K562 (cell line): ENCODE data around the gene GNG7. TPM values are rescaled to one million over a fixed set of nuclear protein-coding genes. Genes with fewer than 3 reads are reported as not detected.

Source experiments
- ATF6 ChIP-seq: sonication (generic); formaldehyde crosslinking; IDR thresholded peaks from 2 replicates; pipeline ENCODE4 v1.4.0; 2020; ENCODE audit warnings: mild to moderate bottlenecking, missing genetic modification reagents
- BRD4 ChIP-seq: fragments of 200-600 bp; sonication (generic); IDR thresholded peaks from 2 replicates; pipeline ENCODE4 v1.6.1; 2017; ENCODE audit warnings: inconsistent platforms
- GABPB2 ChIP-seq: fragments of 250-450 bp; sonication (Bioruptor Pico); conservative IDR thresholded peaks from 2 replicates; pipeline ENCODE4 v1.5.1; 2021; ENCODE audit warnings: mild to moderate bottlenecking
- HDAC2 ChIP-seq: fragments of 450-650 bp; IDR thresholded peaks from 2 replicates; pipeline ENCODE4 v1.6.1; 2016; ENCODE audit warnings: mild to moderate bottlenecking
- HIVEP1 ChIP-seq: fragments of 250-450 bp; sonication (Bioruptor Pico); IDR thresholded peaks from 2 replicates; pipeline ENCODE4 v1.4.0; 2020; ENCODE audit warnings: mild to moderate bottlenecking
- HNRNPL ChIP-seq: fragments of 200-400 bp; formaldehyde crosslinking; IDR thresholded peaks from 2 replicates; pipeline ENCODE4 v1.6.1; 2017; ENCODE audit warnings: low read depth, mild to moderate bottlenecking, low read length
- HNRNPUL1 ChIP-seq: fragments of 200-400 bp; formaldehyde crosslinking; IDR thresholded peaks from 2 replicates; pipeline ENCODE4 v1.6.1; 2017; ENCODE audit warnings: low read length
- NR1H2 ChIP-seq: sonication (generic); formaldehyde crosslinking; IDR thresholded peaks from 2 replicates; pipeline ENCODE4 v1.4.0; 2020; ENCODE audit warnings: mild to moderate bottlenecking, missing genetic modification reagents
- SMARCE1 ChIP-seq: fragments of 450-650 bp; IDR thresholded peaks from 2 replicates; pipeline ENCODE4 v1.7.1; 2016; ENCODE audit warnings: mild to moderate bottlenecking
- TAF7 ChIP-seq: fragments of 450-650 bp; IDR thresholded peaks from 2 replicates; pipeline ENCODE4 v1.6.1; 2016; ENCODE audit warnings: missing genetic modification characterization, missing compliant biosample characterization
- VEZF1 ChIP-seq: fragments of 200-800 bp; sonication (Bioruptor generic); IDR thresholded peaks from 2 replicates; pipeline ENCODE4 v1.6.1; 2017; ENCODE audit warnings: missing genetic modification characterization, missing compliant biosample characterization
- ZBTB40 ChIP-seq, 2 experiments: fragments of 450-650 bp in 1 of 2; sonication (generic) in 1 of 2; formaldehyde crosslinking in 1 of 2; IDR thresholded peaks; 2 replicates each; pipeline versions ENCODE4 v1.7.1 to v1.9.0; 2016 to 2022; ENCODE audit warnings: inconsistent platforms in 1 of 2, mild to moderate bottlenecking in 1 of 2, missing genetic modification reagents in 1 of 2
- ZNF311 ChIP-seq: fragments of 250-450 bp; sonication (Bioruptor Pico); IDR thresholded peaks from 2 replicates; pipeline ENCODE4 v1.4.0; 2020; ENCODE audit warnings: mild to moderate bottlenecking, moderate library complexity
- ZSCAN32 ChIP-seq: fragments of 450-650 bp; formaldehyde crosslinking; IDR thresholded peaks from 2 replicates; pipeline ENCODE4 v1.4.0; 2020; ENCODE audit warnings: mild to moderate bottlenecking, moderate library complexity
- polyA plus RNA-seq, 8 experiments: library from polyadenylated mRNA; depleted of rRNA in 4 of 8; stranded (reverse) in 5 of 8; unstranded in 3 of 8; fragments of >200 nt; fragmentation: Nextera tagmentation in 2 of 8; fragmentation: Illumina TruSeq in 1 of 8; extraction: Ambion mirVana in 2 of 8; extraction: Trizol in 1 of 8; gene quantifications; 2 replicates each; pipeline versions ENCODE4 v1.2.1 to v1.2.3, GENCODE V29; 2011 to 2014; ENCODE audit warnings: inconsistent platforms in 1 of 8, missing spikeins in 1 of 8
- total RNA-seq, 7 experiments: library from RNA; depleted of rRNA in 6 of 7; stranded (reverse); fragments of >200 nt in 6 of 7; fragmentation: Illumina TruSeq in 2 of 7; extraction: Trizol in 2 of 7; gene quantifications; 2 replicates each; pipeline versions ENCODE4 v1.2.1 to v1.2.3, GENCODE V29; 2011 to 2021; ENCODE audit warnings: low replicate concordance in 1 of 7

The GNG7 gene
- total and polyA plus RNA-seq, 9 of the 15 experiments (the other 6 are each of a cell fraction or from before 2014, with no cell fraction given): 0.01 to 0.20 (median 0.06) TPM; not detected in 1

GRCh38 chr19:2474232-2475017 lies 228.1 kb downstream of the GNG7 start (continued):
- TF ChIP-seq ZBTB40 (IDR thresholded peaks at IDR 0.05) (peak; percentile 53; the same call in 1 of the 2 replicates), ZBTB40 (CRISPR knock-in tag; IDR thresholded peaks at IDR 0.05) (no peak), ZSCAN32 (CRISPR knock-in tag) (no peak), VEZF1 (peak; percentile 98), HNRNPUL1 (no peak), ZNF311 (CRISPR knock-in tag) (no peak), ATF6 (CRISPR knock-in tag) (no peak), SMARCE1 (no peak), HNRNPL (peak; percentile 87; the same call in 1 of the 2 replicates), HDAC2 (no peak), GABPB2 (CRISPR knock-in tag) (no peak), TAF7 (tag) (no peak), BRD4 (no peak), NR1H2 (no peak), HIVEP1 (CRISPR knock-in tag) (no peak)
